ENCODE results near the gene NEO1.

- TF ChIP-seq ZNF565 (CRISPR knock-in tag; conservative IDR thresholded peaks at IDR 0.05; ENCODE audit: low read depth) (no peak), RARB (CRISPR knock-in tag; IDR thresholded peaks at IDR 0.05) (no peak), SNAI2 (CRISPR knock-in tag; IDR thresholded peaks at IDR 0.05) (no peak), PATZ1 (CRISPR knock-in tag; IDR thresholded peaks at IDR 0.05; ENCODE audit: borderline replicate concordance) (no peak)
- TF ChIP-seq, protein P1, sequence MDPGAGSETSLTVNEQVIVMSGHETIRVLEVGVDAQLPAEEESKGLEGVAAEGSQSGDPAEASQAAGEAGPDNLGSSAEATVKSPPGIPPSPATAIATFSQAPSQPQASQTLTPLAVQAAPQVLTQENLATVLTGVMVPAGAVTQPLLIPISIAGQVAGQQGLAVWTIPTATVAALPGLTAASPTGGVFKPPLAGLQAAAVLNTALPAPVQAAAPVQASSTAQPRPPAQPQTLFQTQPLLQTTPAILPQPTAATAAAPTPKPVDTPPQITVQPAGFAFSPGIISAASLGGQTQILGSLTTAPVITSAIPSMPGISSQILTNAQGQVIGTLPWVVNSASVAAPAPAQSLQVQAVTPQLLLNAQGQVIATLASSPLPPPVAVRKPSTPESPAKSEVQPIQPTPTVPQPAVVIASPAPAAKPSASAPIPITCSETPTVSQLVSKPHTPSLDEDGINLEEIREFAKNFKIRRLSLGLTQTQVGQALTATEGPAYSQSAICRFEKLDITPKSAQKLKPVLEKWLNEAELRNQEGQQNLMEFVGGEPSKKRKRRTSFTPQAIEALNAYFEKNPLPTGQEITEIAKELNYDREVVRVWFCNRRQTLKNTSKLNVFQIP (CRISPR knock-in tag; IDR thresholded peaks at IDR 0.05; ENCODE audit: borderline replicate concordance, low read depth), result no peak
These were observed 231.9 kb downstream of the NEO1 start for GRCh38 chr15:73284090-73284716.
